LNCAP (cell line): ENCODE measurements around the gene CIART.

ENCODE experiments used
- CTCF ChIP-seq: fragments of 450-650 bp; IDR thresholded peaks from 2 replicates; pipeline ENCODE4 v1.5.1; 2017; ENCODE audit warnings: mild to moderate bottlenecking

CIART gene

GRCh38 chr1:150281758-150282557 is at the start of gene CIART:
TSS of gene CIART (plus strand) at chr1:150282554. CDS start at chr1:150283268, 714 bp downstream.
- TF ChIP-seq CTCF: no peak

- no peak for TF ChIP-seq CTCF
Observed at GRCh38 chr1:150233359-150234308, 48.7 kb upstream of the CIART start.

GRCh38 chr1:150234309-150234565 is 48.1 kb upstream of the CIART start:
- TF ChIP-seq CTCF: no peak

GRCh38 chr1:150234566-150235293 is 47.6 kb upstream of the CIART start:
- no peak for TF ChIP-seq CTCF

GRCh38 chr1:150235294-150235851 is 47.0 kb upstream of the CIART start:
- no peak for TF ChIP-seq CTCF

GRCh38 chr1:150235852-150236613 is 46.3 kb upstream of the CIART start, which contains the start of gene ANP32E:
TSS of gene ANP32E (minus strand) at chr1:150236112. CDS start at chr1:150235786, 326 bp downstream.
- TF ChIP-seq CTCF: peak; percentile 37
